ENCODE measurements around the gene IQSEC2.

IQSEC2 gene

DNA sequence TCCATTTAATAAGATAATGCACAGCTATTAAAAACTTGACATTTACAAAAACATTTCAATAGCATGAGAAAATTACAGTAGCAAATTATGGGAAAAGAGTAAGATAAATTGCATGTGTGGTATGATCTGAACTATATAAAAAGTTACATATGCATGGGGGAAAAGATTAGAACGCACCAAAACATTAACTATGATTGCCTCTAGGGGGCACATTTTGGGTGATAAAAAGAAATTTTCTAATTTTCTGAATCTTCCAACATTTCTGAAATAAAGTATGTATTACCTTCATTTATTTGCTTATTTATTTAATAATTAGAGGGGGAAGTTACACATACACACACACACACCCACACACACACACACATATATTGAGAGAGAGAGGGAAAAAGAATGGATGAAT, 36.8 kb downstream of the IQSEC2 start:
- H3K27me3 ChIP-seq (replicated peaks; ENCODE audit: control insufficient read depth, insufficient read depth, low read length): no peaks in the 10 kb centered on the region; the same call in 1 of the 2 replicates
- DNase-seq (ENCODE audit: extremely low read depth, insufficient read length): no peak
- no peaks in the 10 kb centered on the region for H3K36me3 ChIP-seq (ENCODE audit: control insufficient read depth, insufficient read depth, low read length)
- TF ChIP-seq, protein P1, sequence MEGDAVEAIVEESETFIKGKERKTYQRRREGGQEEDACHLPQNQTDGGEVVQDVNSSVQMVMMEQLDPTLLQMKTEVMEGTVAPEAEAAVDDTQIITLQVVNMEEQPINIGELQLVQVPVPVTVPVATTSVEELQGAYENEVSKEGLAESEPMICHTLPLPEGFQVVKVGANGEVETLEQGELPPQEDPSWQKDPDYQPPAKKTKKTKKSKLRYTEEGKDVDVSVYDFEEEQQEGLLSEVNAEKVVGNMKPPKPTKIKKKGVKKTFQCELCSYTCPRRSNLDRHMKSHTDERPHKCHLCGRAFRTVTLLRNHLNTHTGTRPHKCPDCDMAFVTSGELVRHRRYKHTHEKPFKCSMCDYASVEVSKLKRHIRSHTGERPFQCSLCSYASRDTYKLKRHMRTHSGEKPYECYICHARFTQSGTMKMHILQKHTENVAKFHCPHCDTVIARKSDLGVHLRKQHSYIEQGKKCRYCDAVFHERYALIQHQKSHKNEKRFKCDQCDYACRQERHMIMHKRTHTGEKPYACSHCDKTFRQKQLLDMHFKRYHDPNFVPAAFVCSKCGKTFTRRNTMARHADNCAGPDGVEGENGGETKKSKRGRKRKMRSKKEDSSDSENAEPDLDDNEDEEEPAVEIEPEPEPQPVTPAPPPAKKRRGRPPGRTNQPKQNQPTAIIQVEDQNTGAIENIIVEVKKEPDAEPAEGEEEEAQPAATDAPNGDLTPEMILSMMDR (IDR thresholded peaks at IDR 0.05; ENCODE audit: insufficient read depth, low read length, poor library complexity, severe bottlenecking): peak; percentile 41
- H3K4me3 ChIP-seq (replicated peaks; ENCODE audit: low read depth, low read length): no peak overlapping the region

DNA sequence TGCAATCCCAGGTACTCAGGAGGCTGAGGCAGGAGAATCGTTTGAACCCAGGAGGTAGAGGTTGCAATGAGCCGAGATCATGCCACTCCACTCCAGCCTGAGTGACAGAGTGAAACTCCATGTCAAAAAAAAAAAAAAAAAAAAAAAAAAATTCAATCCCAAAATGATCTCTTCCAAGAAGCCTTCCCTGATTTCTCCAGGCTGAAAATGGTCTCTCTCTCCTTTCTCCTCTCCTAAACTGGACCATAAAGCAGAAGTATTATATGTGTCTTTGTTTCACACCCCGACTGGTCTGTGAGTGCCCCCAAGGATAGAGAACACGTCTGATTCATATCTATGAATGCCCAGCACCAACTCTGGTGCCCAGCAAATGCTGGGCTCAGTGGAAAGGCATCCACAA, 39.1 kb downstream of the IQSEC2 start:
- Histone ChIP-seq H3K36me3 (ENCODE audit: control insufficient read depth, insufficient read depth, low read length) (no peaks in the 10 kb centered on the region), H3K4me3 (replicated peaks; ENCODE audit: low read depth, low read length) (no peak overlapping the region), H3K27me3 (replicated peaks; ENCODE audit: control insufficient read depth, insufficient read depth, low read length) (no peaks in the 10 kb centered on the region; the same call in 1 of the 2 replicates)
- DNase-seq (ENCODE audit: extremely low read depth, insufficient read length): no peak
- TF ChIP-seq, protein P1 (IDR thresholded peaks at IDR 0.05; ENCODE audit: insufficient read depth, low read length, poor library complexity, severe bottlenecking): no peak

DNA sequence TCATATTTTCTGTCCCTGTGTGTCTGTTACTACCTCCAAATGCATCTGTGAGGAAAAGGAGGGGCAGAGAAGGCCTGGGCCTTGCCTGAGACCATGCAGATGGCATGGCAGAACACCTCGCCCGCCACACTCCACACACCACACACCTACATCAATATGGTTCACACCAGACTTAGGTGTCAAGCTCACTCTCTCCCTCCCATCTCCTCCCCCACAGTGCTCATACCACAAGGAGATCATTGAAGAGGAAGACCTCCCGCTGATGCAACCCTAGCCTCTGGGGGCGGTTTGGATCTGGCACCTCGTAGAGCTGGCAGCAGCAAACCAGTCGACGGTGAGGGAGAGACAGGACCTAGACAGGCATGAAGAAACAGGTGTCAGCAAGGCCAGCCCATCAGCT, 39.8 kb downstream of the IQSEC2 start:
- Histone ChIP-seq H3K4me3 (replicated peaks; ENCODE audit: low read depth, low read length) (no peak overlapping the region), H3K36me3 (ENCODE audit: control insufficient read depth, insufficient read depth, low read length) (no peaks in the 10 kb centered on the region), H3K27me3 (replicated peaks; ENCODE audit: control insufficient read depth, insufficient read depth, low read length) (no peaks in the 10 kb centered on the region; the same call in 1 of the 2 replicates)
- TF ChIP-seq, protein P1 (IDR thresholded peaks at IDR 0.05; ENCODE audit: insufficient read depth, low read length, poor library complexity, severe bottlenecking): no peak
- no peak for DNase-seq (ENCODE audit: extremely low read depth, insufficient read length)

DNA sequence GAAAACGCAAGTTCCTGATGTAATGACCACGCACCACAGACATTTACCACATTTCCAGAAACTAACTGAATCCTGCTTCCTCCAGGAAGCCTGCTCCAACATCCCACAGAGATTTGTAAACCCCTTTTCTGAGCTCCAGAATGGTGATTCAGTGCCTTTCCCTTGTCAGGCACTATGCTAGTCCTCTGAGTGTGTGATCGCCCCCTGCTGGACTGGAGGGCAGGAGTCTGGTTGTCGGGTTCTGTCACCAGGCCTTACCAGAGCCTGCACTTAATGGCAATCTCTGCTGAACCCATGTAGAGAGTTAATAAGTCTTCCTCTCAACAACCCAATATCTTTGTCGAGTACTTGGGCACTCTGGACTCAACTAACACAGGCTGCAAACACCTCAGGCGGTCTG, 41.9 kb downstream of the IQSEC2 start:
- Histone ChIP-seq H3K4me3 (replicated peaks; ENCODE audit: low read depth, low read length) (no peak overlapping the region), H3K27me3 (replicated peaks; ENCODE audit: control insufficient read depth, insufficient read depth, low read length) (no peaks in the 10 kb centered on the region; the same call in 1 of the 2 replicates), H3K36me3 (ENCODE audit: control insufficient read depth, insufficient read depth, low read length) (no peaks in the 10 kb centered on the region)
- no peak for DNase-seq (ENCODE audit: extremely low read depth, insufficient read length)
- TF ChIP-seq, protein P1 (IDR thresholded peaks at IDR 0.05; ENCODE audit: insufficient read depth, low read length, poor library complexity, severe bottlenecking): peak; percentile 37

DNA sequence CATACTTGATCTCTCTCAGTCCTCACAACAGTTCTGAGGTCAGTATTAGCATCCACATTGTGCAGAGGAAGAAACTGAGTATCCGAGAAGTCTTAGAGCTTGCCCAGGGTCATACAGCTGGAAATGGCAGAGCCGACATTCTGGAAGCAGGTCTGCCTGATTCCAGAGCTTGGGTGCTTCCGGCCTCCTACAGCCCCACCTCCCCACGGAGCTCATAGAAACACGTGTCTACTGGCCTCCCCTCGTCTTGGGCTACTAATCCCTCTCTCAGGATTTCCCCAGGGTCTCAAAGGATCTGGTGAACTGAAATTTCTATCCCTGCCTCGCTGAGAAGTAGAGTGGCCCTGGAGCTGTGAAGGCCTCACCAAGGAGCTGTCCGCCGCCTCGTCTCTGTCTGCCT, 44.3 kb downstream of the IQSEC2 start:
- no peaks in the 10 kb centered on the region for H3K36me3 ChIP-seq (ENCODE audit: control insufficient read depth, insufficient read depth, low read length)
- TF ChIP-seq, protein P1 (IDR thresholded peaks at IDR 0.05; ENCODE audit: insufficient read depth, low read length, poor library complexity, severe bottlenecking): no peak
- H3K27me3 ChIP-seq (replicated peaks; ENCODE audit: control insufficient read depth, insufficient read depth, low read length): no peaks in the 10 kb centered on the region; the same call in 1 of the 2 replicates
- DNase-seq (ENCODE audit: extremely low read depth, insufficient read length): no peak
- no peak overlapping the region for H3K4me3 ChIP-seq (replicated peaks; ENCODE audit: low read depth, low read length)
